GM18909 (cell line): ENCODE results near the gene ZFP69B.

ENCODE experiments used
- ATAC-seq: cut with Tn5 transposase; IDR thresholded peaks from one replicate; pipeline ENCODE4 v1.9.1; 2021; ENCODE audit warnings: mild to moderate bottlenecking; ENCODE audit not compliant: unreplicated experiment, poor library complexity

Gene ZFP69B

GRCh38 chr1:40449684-40450494 lies at the start of gene ZFP69B:
TSS of gene ZFP69B (plus strand) at chr1:40450476. CDS start at chr1:40450962, 486 bp downstream.
- ATAC-seq, result peak; percentile 83

- no peak for ATAC-seq
These were observed 48.6 kb upstream of the ZFP69B start for GRCh38 chr1:40401473-40402201.

- no peak for ATAC-seq
These were observed 45.4 kb upstream of the ZFP69B start for GRCh38 chr1:40404670-40405462.

- no peak for ATAC-seq
These were observed 44.5 kb upstream of the ZFP69B start for GRCh38 chr1:40405812-40406211.

- no peak for ATAC-seq
These were observed 42.8 kb upstream of the ZFP69B start for GRCh38 chr1:40407453-40407852.

- ATAC-seq, result no peak
These were observed 40.8 kb upstream of the ZFP69B start for GRCh38 chr1:40409467-40409866.

GRCh38 chr1:40411294-40411693 lies 39.0 kb upstream of the ZFP69B start:
- no peak for ATAC-seq

- no peak for ATAC-seq
These were observed 38.4 kb upstream of the ZFP69B start for GRCh38 chr1:40411843-40412242.

GRCh38 chr1:40413527-40414252 lies 36.6 kb upstream of the ZFP69B start:
- no peak for ATAC-seq

- ATAC-seq, result no peak
These were observed 35.9 kb upstream of the ZFP69B start for GRCh38 chr1:40414331-40414730.

GRCh38 chr1:40416709-40417108 lies 33.6 kb upstream of the ZFP69B start:
- ATAC-seq, result no peak

- ATAC-seq, result no peak
These were observed 28.6 kb upstream of the ZFP69B start for GRCh38 chr1:40421431-40422384.

GRCh38 chr1:40422630-40423263 lies 27.5 kb upstream of the ZFP69B start:
- no peak for ATAC-seq

GRCh38 chr1:40423264-40423642 lies 27.0 kb upstream of the ZFP69B start:
- ATAC-seq, result no peak

GRCh38 chr1:40423951-40424618 lies 26.2 kb upstream of the ZFP69B start:
- ATAC-seq, result no peak

GRCh38 chr1:40425198-40425597 lies 25.1 kb upstream of the ZFP69B start:
- no peak for ATAC-seq

GRCh38 chr1:40431385-40431784 lies 18.9 kb upstream of the ZFP69B start:
- no peak for ATAC-seq
